GM21390 (cell line): ENCODE results near the gene SLC24A3.

ENCODE experiments used
- ATAC-seq: cut with Tn5 transposase; IDR thresholded peaks from one replicate; pipeline ENCODE4 v1.9.1; 2021; ENCODE audit not compliant: unreplicated experiment

Gene SLC24A3

GRCh38 chr20:19380211-19380610 lies 167.8 kb downstream of the SLC24A3 start:
- ATAC-seq: no peak

- no peak for ATAC-seq
Observed at GRCh38 chr20:19381947-19382346, 169.5 kb downstream of the SLC24A3 start.

GRCh38 chr20:19382386-19383340 lies 170.2 kb downstream of the SLC24A3 start:
- no peak for ATAC-seq

- ATAC-seq: no peak
Observed at GRCh38 chr20:19384940-19385339, 172.5 kb downstream of the SLC24A3 start.

- ATAC-seq: no peak
Observed at GRCh38 chr20:19387251-19387650, 174.8 kb downstream of the SLC24A3 start.

GRCh38 chr20:19392344-19393130 lies 180.1 kb downstream of the SLC24A3 start:
- no peak for ATAC-seq

GRCh38 chr20:19396460-19397081 lies 184.1 kb downstream of the SLC24A3 start:
- no peak for ATAC-seq

GRCh38 chr20:19397226-19397625 lies 184.8 kb downstream of the SLC24A3 start:
- ATAC-seq: no peak

GRCh38 chr20:19397666-19398065 lies 185.2 kb downstream of the SLC24A3 start:
- no peak for ATAC-seq

GRCh38 chr20:19401096-19401495 lies 188.7 kb downstream of the SLC24A3 start:
- ATAC-seq: no peak

GRCh38 chr20:19403549-19403948 lies 191.1 kb downstream of the SLC24A3 start:
- ATAC-seq: no peak

- no peak for ATAC-seq
Observed at GRCh38 chr20:19404826-19405225, 192.4 kb downstream of the SLC24A3 start.

GRCh38 chr20:19405958-19406357 lies 193.5 kb downstream of the SLC24A3 start:
- no peak for ATAC-seq

GRCh38 chr20:19406381-19406780 lies 193.9 kb downstream of the SLC24A3 start:
- no peak for ATAC-seq

- no peak for ATAC-seq
Observed at GRCh38 chr20:19407196-19407595, 194.8 kb downstream of the SLC24A3 start.

GRCh38 chr20:19407736-19408135 lies 195.3 kb downstream of the SLC24A3 start:
- no peak for ATAC-seq

- no peak for ATAC-seq
Observed at GRCh38 chr20:19408971-19409370, 196.5 kb downstream of the SLC24A3 start.

- ATAC-seq: no peak
Observed at GRCh38 chr20:19411811-19412210, 199.4 kb downstream of the SLC24A3 start.

GRCh38 chr20:19412254-19412653 lies 199.8 kb downstream of the SLC24A3 start:
- ATAC-seq: no peak

GRCh38 chr20:19414600-19414999 lies 202.2 kb downstream of the SLC24A3 start:
- ATAC-seq: no peak

- no peak for ATAC-seq
Observed at GRCh38 chr20:19415786-19416185, 203.3 kb downstream of the SLC24A3 start.
